Progenitor cell of endocrine pancreas (in vitro differentiated cells): ENCODE measurements around the gene AKR1C3. TPM values are rescaled to one million over a fixed set of nuclear protein-coding genes. Genes with fewer than 3 reads are reported as not detected.
"Not testable (repeated sequence)": the region's sequence is repeated elsewhere in the genome, so short reads cannot be mapped to it uniquely, and the experiment has no call there.

Source experiments
- DNase-seq: peaks from one replicate; pipeline ENCODE4 v3.0.0; 2021; ENCODE audit warnings: low spot score; ENCODE audit not compliant: unreplicated experiment
- H3K27ac Mint-ChIP-seq: 2 replicates; pipeline ENCODE4 v1.8.0; 2021; ENCODE audit warnings: mild to moderate bottlenecking, moderate library complexity, mixed read lengths
- H3K27me3 Mint-ChIP-seq: 2 replicates; pipeline ENCODE4 v1.8.0; 2021; ENCODE audit warnings: mixed read lengths
- H3K36me3 Mint-ChIP-seq: 2 replicates; pipeline ENCODE4 v1.8.0; 2022; ENCODE audit warnings: mixed read lengths; ENCODE audit not compliant: insufficient read depth
- H3K4me1 Mint-ChIP-seq: 2 replicates; pipeline ENCODE4 v1.8.0; 2021; ENCODE audit warnings: low read depth, mixed read lengths
- H3K4me3 Mint-ChIP-seq: 2 replicates; pipeline ENCODE4 v1.8.0; 2021; ENCODE audit warnings: low read depth, mild to moderate bottlenecking, moderate library complexity, mixed read lengths
- H3K9me3 Mint-ChIP-seq: 2 replicates; pipeline ENCODE4 v1.8.0; 2021; ENCODE audit warnings: low read depth, mixed read lengths
- total RNA-seq: library from RNA; stranded (reverse); gene quantifications from 2 replicates; pipeline ENCODE4 v1.2.1, GENCODE V29; 2021
- TF ChIP-seq, protein P1 (sequence below): fragments of 200-600 bp; sonication (generic); IDR thresholded peaks from one replicate; pipeline ENCODE4 v1.5.0; 2021; ENCODE audit warnings: antibody characterized with exemption, mild to moderate bottlenecking; ENCODE audit not compliant: unreplicated experiment

Gene AKR1C3
- total RNA-seq, 1 donor from 2014 or later = 4.6 TPM

DNA sequence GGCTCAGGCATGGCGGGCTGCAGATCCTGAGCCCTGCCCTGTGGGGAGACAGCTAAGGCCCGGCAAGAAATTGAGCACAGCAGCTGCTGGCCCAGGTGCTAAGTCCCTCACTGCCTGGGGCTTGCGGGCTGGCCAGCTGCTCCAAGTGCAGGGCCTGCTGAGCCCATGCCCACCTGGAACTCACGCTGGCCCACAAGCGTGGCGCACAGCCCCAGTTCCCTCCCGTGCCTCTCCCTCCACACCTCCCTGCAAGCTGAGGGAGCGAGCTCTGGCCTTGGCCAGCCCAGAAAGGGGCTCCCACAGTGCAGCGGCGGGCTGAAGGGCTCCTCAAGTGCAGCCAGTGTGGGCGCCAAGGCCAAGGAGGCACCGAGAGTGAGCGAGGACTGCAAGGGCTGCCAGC, 33.4 kb upstream of the AKR1C3 start:
- H3K27ac Mint-ChIP-seq, H3K4me3 Mint-ChIP-seq, DNase-seq, H3K4me1 Mint-ChIP-seq, H3K27me3 Mint-ChIP-seq, H3K36me3 Mint-ChIP-seq: not testable (repeated sequence)
- H3K9me3 Mint-ChIP-seq = peaks cover 17% of the 10 kb centered on the region

DNA sequence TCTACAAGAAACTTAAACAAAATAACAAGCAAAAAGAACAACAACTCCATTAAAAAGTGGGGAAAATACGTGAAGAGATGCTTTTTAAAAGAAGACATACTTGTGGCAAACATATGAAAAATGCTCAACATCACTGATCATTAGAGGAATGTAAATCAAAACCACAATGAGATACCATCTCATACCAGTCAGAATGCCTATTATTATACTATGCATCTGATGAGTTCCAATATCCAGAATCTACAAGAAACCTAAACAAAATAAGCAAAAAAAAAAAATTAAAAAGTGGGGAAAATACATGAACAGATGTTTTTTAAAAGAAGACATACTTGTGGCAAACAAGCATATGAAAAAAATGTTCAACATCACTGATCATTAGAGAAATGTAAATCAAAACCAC, 29.6 kb upstream of the AKR1C3 start:
- Mint-ChIP-seq H3K27ac (no peak overlapping the region), H3K9me3 (peaks cover 7% of the 10 kb centered on the region), H3K4me1 (no peaks in the 10 kb centered on the region), H3K36me3 (peaks cover 3% of the 10 kb centered on the region), H3K27me3 (no peaks in the 10 kb centered on the region), H3K4me3 (no peak overlapping the region)
- TF ChIP-seq, protein P1, sequence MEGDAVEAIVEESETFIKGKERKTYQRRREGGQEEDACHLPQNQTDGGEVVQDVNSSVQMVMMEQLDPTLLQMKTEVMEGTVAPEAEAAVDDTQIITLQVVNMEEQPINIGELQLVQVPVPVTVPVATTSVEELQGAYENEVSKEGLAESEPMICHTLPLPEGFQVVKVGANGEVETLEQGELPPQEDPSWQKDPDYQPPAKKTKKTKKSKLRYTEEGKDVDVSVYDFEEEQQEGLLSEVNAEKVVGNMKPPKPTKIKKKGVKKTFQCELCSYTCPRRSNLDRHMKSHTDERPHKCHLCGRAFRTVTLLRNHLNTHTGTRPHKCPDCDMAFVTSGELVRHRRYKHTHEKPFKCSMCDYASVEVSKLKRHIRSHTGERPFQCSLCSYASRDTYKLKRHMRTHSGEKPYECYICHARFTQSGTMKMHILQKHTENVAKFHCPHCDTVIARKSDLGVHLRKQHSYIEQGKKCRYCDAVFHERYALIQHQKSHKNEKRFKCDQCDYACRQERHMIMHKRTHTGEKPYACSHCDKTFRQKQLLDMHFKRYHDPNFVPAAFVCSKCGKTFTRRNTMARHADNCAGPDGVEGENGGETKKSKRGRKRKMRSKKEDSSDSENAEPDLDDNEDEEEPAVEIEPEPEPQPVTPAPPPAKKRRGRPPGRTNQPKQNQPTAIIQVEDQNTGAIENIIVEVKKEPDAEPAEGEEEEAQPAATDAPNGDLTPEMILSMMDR = no peak
- no peak for DNase-seq

DNA sequence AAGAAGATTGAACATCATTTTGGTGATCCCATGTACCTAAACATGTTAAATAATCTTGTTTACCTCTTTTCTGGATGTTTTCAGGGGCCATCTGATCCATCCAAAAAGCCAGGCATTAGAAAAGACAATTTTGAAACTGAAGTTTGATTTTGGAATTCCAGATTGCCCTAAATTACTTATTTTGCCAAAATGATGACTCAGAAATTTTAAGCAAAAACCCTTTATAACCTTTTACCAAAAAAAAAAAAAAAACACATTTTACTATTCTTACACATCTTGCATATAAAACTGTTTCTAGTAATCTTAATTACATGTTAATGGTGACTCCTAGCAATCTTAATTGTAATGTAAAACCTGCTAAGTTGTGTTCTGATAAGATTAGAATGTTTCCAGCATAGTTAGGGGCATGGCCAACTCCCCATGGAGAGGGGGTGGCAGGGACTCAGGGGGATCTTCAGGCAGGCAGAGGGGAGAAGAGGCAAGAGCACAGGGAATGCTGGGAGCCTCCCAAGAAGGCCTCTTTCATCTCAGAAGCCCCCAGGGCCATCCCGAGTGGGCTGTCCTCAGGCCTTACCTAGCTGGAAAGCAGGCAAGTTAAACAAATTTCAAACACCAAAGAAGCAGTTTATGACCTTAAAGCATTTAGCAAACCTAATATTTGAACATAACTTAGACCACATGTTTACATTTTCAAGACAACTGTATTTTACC, 25.8 kb upstream of the AKR1C3 start:
- DNase-seq = no peak
- Mint-ChIP-seq H3K36me3 (peaks cover 14% of the 10 kb centered on the region), H3K27me3 (no peaks in the 10 kb centered on the region), H3K4me1 (peaks cover 15% of the 10 kb centered on the region), H3K27ac (no peak overlapping the region), H3K4me3 (no peak overlapping the region), H3K9me3 (peaks cover 11% of the 10 kb centered on the region)
- TF ChIP-seq, protein P1 = no peak

DNA sequence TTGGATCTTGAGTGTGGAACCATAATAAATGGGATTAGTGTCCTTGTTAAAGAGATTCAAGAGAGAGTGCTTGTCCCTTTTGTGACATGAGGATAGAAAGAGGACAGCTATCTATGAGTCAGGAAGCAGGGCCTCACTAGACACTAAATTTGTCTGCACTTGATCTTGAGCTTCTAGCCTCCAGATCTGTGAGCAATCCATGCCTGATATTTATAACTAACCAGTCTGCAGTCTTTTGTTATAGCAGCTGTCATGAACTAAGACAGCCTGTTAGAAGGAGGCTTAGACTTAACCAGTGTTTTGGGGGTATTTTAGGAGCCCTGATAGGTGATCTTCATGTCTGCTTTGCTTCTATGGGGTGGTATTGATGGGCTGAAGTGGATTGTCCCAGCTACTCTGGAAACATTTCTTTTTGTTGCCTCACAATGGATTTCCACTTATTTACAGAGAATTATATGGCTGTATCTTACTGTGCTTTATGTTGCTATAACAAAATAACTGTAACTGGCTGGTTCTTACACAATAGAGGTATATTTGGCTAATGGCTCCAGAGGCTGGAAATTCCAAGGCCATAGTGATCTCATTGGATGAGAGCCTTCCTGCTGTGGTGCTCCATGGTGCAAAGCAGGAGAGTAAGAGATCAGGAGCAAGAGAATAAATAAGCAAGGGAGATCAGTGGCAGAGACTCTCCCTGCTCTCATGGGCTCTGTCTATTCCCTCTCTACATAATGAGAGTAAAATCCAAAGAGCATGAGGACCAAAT, 23.4 kb upstream of the AKR1C3 start:
- Mint-ChIP-seq H3K4me3 (no peak overlapping the region), H3K36me3 (peaks cover 14% of the 10 kb centered on the region), H3K9me3 (peaks cover 11% of the 10 kb centered on the region), H3K27ac (peak overlapping the region; percentile 95), H3K4me1 (peaks cover 18% of the 10 kb centered on the region), H3K27me3 (no peaks in the 10 kb centered on the region)
- TF ChIP-seq, protein P1 = no peak
- DNase-seq = no peak

DNA sequence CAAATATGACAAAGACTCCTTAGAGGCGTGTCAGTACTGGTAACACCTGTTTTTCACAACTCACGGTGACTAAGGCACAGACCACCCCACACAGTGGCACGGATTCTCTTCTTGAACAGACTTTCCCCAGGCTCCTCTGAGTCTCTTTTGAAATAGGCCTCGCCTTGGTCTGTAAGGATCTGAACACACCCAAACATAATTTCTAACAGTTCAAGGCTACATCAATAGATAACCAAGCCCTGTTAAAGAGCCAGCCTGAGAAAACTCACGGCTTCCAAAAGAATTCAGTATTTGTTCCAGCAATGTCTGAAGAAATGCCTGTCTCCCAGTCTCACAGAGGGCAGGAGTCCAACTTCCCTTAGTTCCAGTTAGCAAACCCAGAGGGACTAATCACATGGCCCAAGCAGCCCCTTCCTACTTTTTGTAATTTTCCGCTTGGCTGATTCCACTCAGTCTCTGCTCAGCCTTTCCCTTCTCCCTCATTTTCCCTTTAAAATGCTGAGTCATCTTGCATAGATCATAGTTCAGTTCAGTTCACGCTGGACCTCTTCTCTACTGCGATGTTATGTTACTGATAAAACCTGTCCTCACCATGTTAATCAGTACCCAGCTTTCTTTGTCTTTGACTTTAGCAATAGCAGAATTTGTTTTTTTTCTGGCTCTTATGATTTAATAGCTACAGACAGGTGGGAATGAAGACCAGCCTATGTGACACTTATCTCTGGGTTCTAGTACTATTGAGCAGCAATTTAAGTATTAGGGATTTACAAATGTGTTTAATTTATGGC, 22.6 kb upstream of the AKR1C3 start:
- Mint-ChIP-seq H3K4me3 (no peak overlapping the region), H3K9me3 (peaks cover 11% of the 10 kb centered on the region), H3K4me1 (peaks cover 18% of the 10 kb centered on the region), H3K27ac (peak overlapping the region; percentile 95), H3K27me3 (no peaks in the 10 kb centered on the region), H3K36me3 (peaks cover 14% of the 10 kb centered on the region)
- no peak for DNase-seq
- TF ChIP-seq, protein P1 = no peak
